ENCODE measurements around the gene CAMTA2.

- no peak for TF ChIP-seq CTCF (conservative IDR thresholded peaks at IDR 0.05; ENCODE audit: low read length)
- no peak for TF ChIP-seq EZH2phosphoT487 (IDR thresholded peaks at IDR 0.05; ENCODE audit: borderline replicate concordance, low read depth, low read length)
Measured at GRCh38 chr17:4974115-4974670, 13.3 kb downstream of the CAMTA2 start.
